Ramos (cell line): ENCODE results near the gene TCP10L.
"Not testable (repeated sequence)": the region's sequence is repeated elsewhere in the genome, so short reads cannot be mapped to it uniquely, and the experiment has no call there.

ENCODE experiments used
- in situ Hi-C: fragments of 300-500 bp; cut with MboI; formaldehyde crosslinking; loops from one replicate; pipeline ENCODE4 v1.14.3; 2022; ENCODE audit warnings: low sequenced_read_pairs; ENCODE audit not compliant: unreplicated experiment

Gene TCP10L

DNA sequence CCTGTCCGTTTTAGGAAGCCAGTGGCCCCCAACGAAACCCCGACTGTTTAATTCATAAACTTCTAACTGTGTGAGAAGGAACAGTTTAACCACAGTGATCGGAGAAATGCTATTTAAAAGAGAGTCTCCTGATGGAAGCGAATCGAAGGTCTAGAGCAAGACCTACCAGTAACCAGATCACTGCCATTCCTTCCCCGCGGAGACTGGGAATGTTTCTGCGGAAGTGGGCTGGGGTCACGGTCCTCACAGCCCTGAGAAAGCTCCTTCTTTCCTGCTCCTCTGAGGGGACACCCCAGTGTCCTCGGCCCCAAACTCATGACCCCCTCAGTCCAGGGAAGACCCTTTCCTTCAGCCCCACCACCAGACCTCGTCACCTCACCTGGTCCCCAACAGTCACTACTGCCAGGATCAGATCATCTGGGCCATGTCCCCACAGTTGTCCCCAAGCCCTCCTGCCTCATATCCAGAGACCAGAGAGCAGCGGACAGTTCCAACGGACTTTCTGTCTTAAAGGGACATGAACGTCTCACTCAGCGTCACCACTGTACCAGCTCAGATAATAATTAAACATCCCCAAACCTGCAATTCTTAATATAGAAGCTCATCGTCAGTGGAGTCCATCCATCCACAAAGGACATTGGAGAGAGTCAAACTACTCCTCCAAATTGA lies at the start of gene TCP10L:
Gene TCP10L, minus strand, starts transcription at position 482 of the 669 bp plus-strand sequence. CDS start 1,219 bp downstream, outside the sequence.
- in situ Hi-C loops, result no loop called here

- in situ Hi-C loops, result no loop called here
Measured at GRCh38 chr21:32626621-32627196, 41.4 kb upstream of the TCP10L start.

DNA sequence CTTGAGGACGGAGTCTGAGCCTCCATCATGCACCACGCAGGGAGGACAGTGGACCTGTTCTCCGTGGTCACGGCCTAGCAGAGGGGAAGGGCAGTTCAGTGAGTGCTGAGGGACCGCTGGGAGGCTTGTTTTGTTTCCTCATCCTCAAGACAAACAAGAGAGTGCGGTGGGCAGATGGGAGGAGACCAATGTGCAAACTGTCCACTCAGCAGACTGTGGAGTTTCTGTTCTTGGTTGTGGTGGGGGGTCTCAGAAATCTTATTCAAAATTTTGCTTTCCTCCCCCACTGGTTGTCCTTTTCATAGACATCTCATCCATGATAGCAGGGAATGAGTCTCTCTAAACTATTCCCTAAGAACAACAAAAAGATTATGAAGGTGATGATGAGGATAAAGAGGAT lies 32.9 kb upstream of the TCP10L start:
- in situ Hi-C loops, result not testable (repeated sequence)

GRCh38 chr21:32613436-32614043 lies 28.2 kb upstream of the TCP10L start:
- in situ Hi-C loops, result no loop called here

DNA sequence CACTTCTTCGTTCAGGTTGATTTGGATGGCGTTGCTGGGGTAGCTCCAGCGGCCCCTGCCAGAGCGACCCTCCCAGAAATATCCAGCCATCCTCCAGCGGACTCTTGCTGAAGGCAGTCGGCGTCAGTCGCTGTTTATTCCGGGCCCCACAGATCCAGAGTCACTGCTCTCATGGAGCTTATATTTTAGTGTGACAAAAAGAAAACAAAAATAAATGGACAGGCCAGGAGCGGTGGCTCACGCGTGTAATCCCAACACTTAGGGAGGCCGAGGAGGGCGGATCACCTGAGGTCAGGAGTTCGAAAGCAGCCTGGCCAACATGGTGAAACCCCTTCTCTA lies 27.6 kb upstream of the TCP10L start:
- in situ Hi-C loops, result no loop called here

GRCh38 chr21:32612075-32612998 lies 27.0 kb upstream of the TCP10L start, which contains the start of gene CFAP298:
TSS of gene CFAP298 (minus strand) at chr21:32612377. CDS start at chr21:32612243, 134 bp downstream.
- in situ Hi-C loops, result no loop called here

DNA sequence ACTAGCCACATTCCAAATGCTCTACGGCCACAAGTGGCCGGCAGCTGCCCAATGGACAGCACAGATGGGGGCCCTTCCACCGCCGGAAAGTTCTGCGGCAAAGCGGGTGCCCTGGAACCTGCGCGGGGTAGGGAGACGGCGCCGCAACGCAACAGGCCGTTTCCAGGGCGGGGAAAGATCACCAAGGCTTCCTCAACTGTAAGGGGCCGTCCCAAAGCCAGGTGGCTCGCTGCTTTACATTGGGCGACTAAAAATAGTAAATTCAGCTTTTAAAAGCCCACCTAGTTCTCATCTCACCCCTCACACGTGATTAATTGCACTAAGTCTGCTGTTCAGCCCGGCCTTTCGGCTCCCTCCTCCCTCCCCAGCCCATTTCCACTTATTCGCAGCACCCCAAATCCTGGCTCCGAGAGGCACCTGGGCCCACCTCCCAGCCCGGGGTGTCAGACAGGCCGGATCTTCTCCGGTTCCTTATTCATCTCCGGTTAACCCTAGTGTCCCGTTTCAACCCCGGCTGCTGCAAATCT lies 26.2 kb upstream of the TCP10L start:
- in situ Hi-C loops, result no loop called here

DNA sequence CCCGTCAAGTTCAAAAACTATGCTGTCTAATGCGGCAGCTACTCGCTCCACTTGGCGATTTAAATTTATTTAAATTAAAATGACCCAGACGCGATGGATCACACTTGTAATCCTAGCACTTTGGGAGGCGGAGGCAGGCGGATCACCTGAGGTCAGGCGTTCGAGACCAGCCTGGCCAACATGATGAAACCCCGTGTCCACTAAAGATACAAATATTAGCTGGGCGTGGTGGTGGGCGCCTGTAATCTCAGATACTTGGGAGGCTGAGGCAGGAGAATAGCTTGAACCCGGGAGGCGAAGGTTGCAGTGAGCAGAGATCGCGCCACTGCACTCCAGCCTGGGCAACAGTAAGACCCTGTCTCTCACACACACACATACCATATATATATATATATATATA lies 25.6 kb upstream of the TCP10L start:
- in situ Hi-C loops, result not testable (repeated sequence)

GRCh38 chr21:32608851-32609250 lies 23.5 kb upstream of the TCP10L start:
- in situ Hi-C loops, result loop anchor here (10.0 kb wide), 1 partner anchor 204 kb away; no protein-coding TSS in a partner anchor

GRCh38 chr21:32605469-32605868 lies 20.1 kb upstream of the TCP10L start:
- in situ Hi-C loops, result loop anchor here (10.0 kb wide), 1 partner anchor 201 kb away; no protein-coding TSS in a partner anchor

GRCh38 chr21:32604464-32604863 lies 19.1 kb upstream of the TCP10L start:
- in situ Hi-C loops, result loop anchor here (10.0 kb wide), 1 partner anchor 200 kb away; no protein-coding TSS in a partner anchor

- in situ Hi-C loops, result loop anchor here (10.0 kb wide), 1 partner anchor 198 kb away; no protein-coding TSS in a partner anchor
Measured at GRCh38 chr21:32603131-32603530, 17.8 kb upstream of the TCP10L start.

DNA sequence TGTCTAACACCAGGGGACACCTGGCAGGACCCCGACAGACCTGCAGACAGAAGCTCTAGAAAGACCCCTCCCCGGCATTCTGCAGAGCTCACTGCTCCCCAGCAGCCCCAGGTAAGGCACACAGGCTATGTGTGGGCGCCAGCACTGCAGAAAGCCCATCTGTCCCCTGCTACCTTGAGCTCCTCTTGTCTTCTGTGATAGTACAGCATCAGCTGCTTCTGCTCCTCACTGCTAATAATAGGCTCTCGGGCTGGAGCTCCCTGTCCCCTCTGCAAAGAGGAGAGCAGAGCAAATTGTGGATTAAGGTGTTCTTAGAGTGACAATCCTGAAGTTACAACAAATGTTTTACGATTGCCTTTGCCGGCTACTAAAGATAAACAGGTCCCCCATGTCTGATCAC lies 16.8 kb upstream of the TCP10L start:
- in situ Hi-C loops, result loop anchor here (10.0 kb wide), 1 partner anchor 197 kb away; no protein-coding TSS in a partner anchor

- in situ Hi-C loops, result no loop called here
Measured at GRCh38 chr21:32599526-32599925, 14.2 kb upstream of the TCP10L start.

DNA sequence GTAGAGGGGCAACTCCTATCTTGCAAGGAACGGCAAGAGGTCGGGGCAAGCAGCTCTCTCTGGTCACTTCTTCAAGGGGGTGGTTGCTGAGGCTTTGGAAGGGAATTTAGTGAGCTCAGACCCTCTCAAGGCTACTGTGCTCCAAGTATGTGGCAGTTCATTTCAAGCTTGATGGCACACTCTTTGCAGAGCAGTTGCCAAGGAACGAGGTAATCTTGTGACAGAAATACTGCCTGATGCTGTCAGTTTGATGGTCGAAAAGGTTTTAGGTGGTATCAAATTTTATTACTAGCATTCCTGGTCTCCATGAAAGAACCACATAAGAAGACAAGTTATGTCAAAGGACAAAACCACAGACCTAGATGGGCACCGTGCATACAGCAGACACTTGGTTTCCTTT lies 13.8 kb upstream of the TCP10L start:
- in situ Hi-C loops, result no loop called here

- in situ Hi-C loops, result no loop called here
Measured at GRCh38 chr21:32597205-32597604, 11.9 kb upstream of the TCP10L start.

DNA sequence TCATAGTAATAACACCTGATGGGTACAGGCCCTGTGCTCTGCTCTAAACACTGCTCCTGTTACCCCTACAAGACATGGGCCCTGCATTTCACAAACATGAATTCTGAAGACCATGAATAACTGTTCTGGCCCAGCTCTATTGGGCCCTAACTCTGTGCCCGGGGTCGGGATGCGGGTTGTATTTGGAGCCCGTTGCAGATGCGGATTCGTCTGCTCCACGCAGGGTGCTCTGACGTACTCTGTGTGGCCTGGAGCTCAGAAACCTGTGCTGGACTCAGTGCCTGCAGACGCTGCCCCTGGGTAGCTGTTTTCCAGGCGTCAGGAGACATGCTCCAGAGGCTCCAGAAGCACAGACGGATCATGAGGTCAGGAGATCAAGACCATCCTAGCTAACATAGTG lies 10.1 kb upstream of the TCP10L start:
- in situ Hi-C loops, result no loop called here

GRCh38 chr21:32593690-32594089 lies 8.4 kb upstream of the TCP10L start:
- in situ Hi-C loops, result no loop called here

GRCh38 chr21:32592929-32593502 lies 7.7 kb upstream of the TCP10L start:
- in situ Hi-C loops, result no loop called here

DNA sequence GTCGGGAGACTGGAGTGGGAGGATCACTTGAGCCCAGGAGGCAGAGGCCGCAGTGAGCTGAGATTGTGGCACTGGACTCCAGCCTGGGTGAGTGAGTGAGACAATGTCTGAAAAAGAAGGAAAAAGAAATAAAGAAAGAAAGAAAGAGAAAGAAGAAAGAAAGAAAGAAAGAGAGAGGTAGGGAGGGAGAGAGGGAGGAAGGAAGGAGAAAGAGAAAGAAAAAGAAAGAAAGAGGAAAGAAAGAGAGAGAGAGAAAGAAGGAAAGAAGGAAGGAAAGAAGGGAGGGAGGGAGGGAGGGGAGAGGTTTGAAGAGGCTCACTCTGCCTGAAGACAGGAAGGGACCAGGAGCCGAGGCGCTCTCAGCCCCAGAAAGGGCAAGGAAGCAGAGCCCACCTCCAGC lies 4.8 kb upstream of the TCP10L start:
- in situ Hi-C loops, result no loop called here
